WTC11 (cell line): ENCODE measurements around the gene MYMX. TPM values are rescaled to one million over a fixed set of nuclear protein-coding genes. Genes with fewer than 3 reads are reported as not detected.

ENCODE experiments used
- ATAC-seq: fragments of 200-7000 bp; cut with Tn5 transposase; 2 replicates; pipeline ENCODE4 v1.10.0; 2021; ENCODE audit warnings: mild to moderate bottlenecking, moderate library complexity
- CTCF ChIA-PET: fragments of 300-600 bp; sonication (Branson Sonifier 250); formaldehyde crosslinking; loops from one replicate; lab custom pipeline; 2021; ENCODE audit warnings: antibody characterized with exemption; lab: Charles Lee
- POLR2A ChIA-PET: fragments of 350-600 bp; sonication (Branson Sonifier 250); formaldehyde crosslinking; loops from one replicate; lab custom pipeline; 2021; ENCODE audit warnings: antibody characterized with exemption; lab: Charles Lee
- DNase-seq: peaks from one replicate; pipeline ENCODE4 v3.0.0; 2021; ENCODE audit warnings: low spot score
- H3K27ac Mint-ChIP-seq: 2 replicates; pipeline ENCODE4 v1.8.0; 2021; ENCODE audit warnings: mixed read lengths
- H3K27me3 Mint-ChIP-seq: 2 replicates; pipeline ENCODE4 v1.8.0; 2021; ENCODE audit warnings: low read depth, mild to moderate bottlenecking, moderate library complexity, mixed read lengths
- H3K36me3 Mint-ChIP-seq: 2 replicates; pipeline ENCODE4 v1.8.0; 2021; ENCODE audit warnings: mixed read lengths
- H3K4me1 Mint-ChIP-seq: 2 replicates; pipeline ENCODE4 v1.8.0; 2022; ENCODE audit warnings: mixed read lengths
- H3K4me3 Mint-ChIP-seq: 2 replicates; pipeline ENCODE4 v1.8.0; 2021; ENCODE audit warnings: mild to moderate bottlenecking, moderate library complexity, mixed read lengths
- H3K9me3 Mint-ChIP-seq: 2 replicates; pipeline ENCODE4 v1.8.0; 2021; ENCODE audit warnings: mixed read lengths
- FOXK1 ChIP-seq: sonication (generic); formaldehyde crosslinking; IDR thresholded peaks from 2 replicates; pipeline ENCODE4 v1.8.0; 2022; ENCODE audit warnings: mild to moderate bottlenecking, moderate library complexity, missing genetic modification reagents
- FOXP1 ChIP-seq: sonication (generic); formaldehyde crosslinking; IDR thresholded peaks from 2 replicates; pipeline ENCODE4 v1.8.0; 2022; ENCODE audit warnings: missing genetic modification reagents, mild to moderate bottlenecking, moderate library complexity, borderline replicate concordance
- GTF2I ChIP-seq: fragments of 250-450 bp; sonication (Bioruptor Pico); conservative IDR thresholded peaks from 2 replicates; pipeline ENCODE4 v1.4.0; 2021; ENCODE audit warnings: mild to moderate bottlenecking
- KAT7 ChIP-seq: sonication (generic); formaldehyde crosslinking; IDR thresholded peaks from 2 replicates; pipeline ENCODE4 v1.8.1; 2023; ENCODE audit warnings: missing genetic modification reagents, mild to moderate bottlenecking, borderline replicate concordance
- SMAD4 ChIP-seq: sonication (generic); formaldehyde crosslinking; IDR thresholded peaks from 2 replicates; pipeline ENCODE4 v1.8.0; 2022; ENCODE audit warnings: mild to moderate bottlenecking, missing genetic modification reagents
- STAT6 ChIP-seq: sonication (generic); formaldehyde crosslinking; conservative IDR thresholded peaks from 2 replicates; pipeline ENCODE4 v1.8.1; 2023; ENCODE audit warnings: mild to moderate bottlenecking, low read depth, missing genetic modification reagents, moderate library complexity
- TCF7 ChIP-seq: sonication (generic); formaldehyde crosslinking; IDR thresholded peaks from 2 replicates; pipeline ENCODE4 v1.8.0; 2022; ENCODE audit warnings: mild to moderate bottlenecking, low read depth, missing genetic modification reagents, moderate library complexity
- TP53 ChIP-seq: sonication (generic); formaldehyde crosslinking; IDR thresholded peaks from 2 replicates; pipeline ENCODE4 v1.8.1; 2023; ENCODE audit warnings: mild to moderate bottlenecking, missing genetic modification reagents
- ZNF121 ChIP-seq: sonication (generic); formaldehyde crosslinking; IDR thresholded peaks from 2 replicates; pipeline ENCODE4 v1.8.0; 2023; ENCODE audit warnings: missing genetic modification reagents
- ZNF232 ChIP-seq: sonication (generic); formaldehyde crosslinking; IDR thresholded peaks from 2 replicates; pipeline ENCODE4 v1.8.0; 2022; ENCODE audit warnings: mild to moderate bottlenecking, missing genetic modification reagents
- ZNF423 ChIP-seq: fragments of 250-450 bp; sonication (Bioruptor Pico); IDR thresholded peaks from 2 replicates; pipeline ENCODE4 v2.1.2; 2022; ENCODE audit warnings: mild to moderate bottlenecking, moderate library complexity
- total RNA-seq: library from RNA; stranded (reverse); gene quantifications from 3 replicates; pipeline ENCODE4 v1.2.3, GENCODE V29; 2021
- TF ChIP-seq, protein P1 (sequence below): sonication (generic); formaldehyde crosslinking; IDR thresholded peaks from 2 replicates; pipeline ENCODE4 v1.8.0; 2022; ENCODE audit warnings: mild to moderate bottlenecking, missing genetic modification reagents
- TF ChIP-seq, protein P2 (sequence below): sonication (generic); formaldehyde crosslinking; IDR thresholded peaks from 2 replicates; pipeline ENCODE4 v1.8.1; 2023; ENCODE audit warnings: mild to moderate bottlenecking, missing genetic modification reagents, borderline replicate concordance
- TF ChIP-seq, protein P3 (sequence below): sonication (generic); formaldehyde crosslinking; IDR thresholded peaks from 2 replicates; pipeline ENCODE4 v1.8.1; 2023; ENCODE audit warnings: mild to moderate bottlenecking, missing genetic modification reagents

Gene MYMX
- total RNA-seq, 1 experiment from 2014 or later, result 3.9 TPM

DNA sequence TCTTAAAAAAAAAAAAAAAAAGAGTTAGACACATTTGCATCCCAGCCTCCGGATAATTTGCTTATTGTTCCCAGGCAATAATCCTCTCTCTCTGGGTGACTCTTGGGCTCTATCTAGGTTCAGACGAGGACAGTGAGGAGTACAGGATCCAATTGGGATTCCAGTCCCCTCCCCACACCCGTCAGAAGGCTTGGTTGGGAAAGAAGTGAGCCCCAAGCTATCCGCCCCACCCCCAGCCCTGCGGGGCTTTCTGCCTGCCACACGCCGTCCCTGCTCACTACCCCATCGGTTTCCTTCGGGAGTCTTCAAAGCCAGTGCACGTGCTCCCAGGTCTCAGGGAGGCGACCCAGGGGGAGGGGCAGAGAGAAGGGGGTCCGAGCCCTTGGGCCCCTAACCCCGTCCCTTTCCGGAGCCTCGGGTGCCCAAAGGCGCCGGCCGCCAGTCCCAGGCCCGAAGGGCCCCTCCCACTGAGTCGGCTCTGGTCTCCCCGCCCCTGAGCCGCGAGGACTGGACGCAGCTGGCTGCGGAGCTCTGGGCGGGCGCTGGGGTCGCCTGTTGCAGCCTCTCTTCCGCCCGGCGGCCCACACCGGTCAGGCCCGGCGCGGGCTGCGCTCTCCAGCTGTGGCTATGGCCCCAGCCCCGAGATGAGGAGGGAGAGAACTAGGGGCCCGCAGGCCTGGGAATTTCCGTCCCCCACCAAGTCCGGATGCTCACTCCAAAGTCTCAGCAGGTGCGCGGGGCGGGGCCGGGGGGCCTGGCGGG is 2.5 kb downstream of the MYMX start (continued):
- TF ChIP-seq, protein P1, sequence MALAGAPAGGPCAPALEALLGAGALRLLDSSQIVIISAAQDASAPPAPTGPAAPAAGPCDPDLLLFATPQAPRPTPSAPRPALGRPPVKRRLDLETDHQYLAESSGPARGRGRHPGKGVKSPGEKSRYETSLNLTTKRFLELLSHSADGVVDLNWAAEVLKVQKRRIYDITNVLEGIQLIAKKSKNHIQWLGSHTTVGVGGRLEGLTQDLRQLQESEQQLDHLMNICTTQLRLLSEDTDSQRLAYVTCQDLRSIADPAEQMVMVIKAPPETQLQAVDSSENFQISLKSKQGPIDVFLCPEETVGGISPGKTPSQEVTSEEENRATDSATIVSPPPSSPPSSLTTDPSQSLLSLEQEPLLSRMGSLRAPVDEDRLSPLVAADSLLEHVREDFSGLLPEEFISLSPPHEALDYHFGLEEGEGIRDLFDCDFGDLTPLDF, result 0 out of 2 replicates have a peak, but pooled peaks have one; percentile 76
- TF ChIP-seq, all 79 proteins: peak for 19

GRCh38 chr6:44219815-44220784 is 3.4 kb downstream of the MYMX start:
- POLR2A ChIA-PET, result interaction anchor here (0.8 to 5.7 kb wide), 11 partner anchors 11 to 51 kb away, joined by 4 to 63 read pairs (median 5); partner anchors contain the start of gene HSP90AB1
- peaks cover 61% of the 10 kb centered on the region for H3K4me1 Mint-ChIP-seq

GRCh38 chr6:44220913-44221290 is 4.2 kb downstream of the MYMX start:
- no peak for ATAC-seq
- H3K27ac Mint-ChIP-seq, result peak overlapping the region; percentile 95
- DNase-seq, result no peak
- CTCF ChIA-PET, result interaction anchor here (0.6 to 10.7 kb wide), 16 partner anchors 12 to 146 kb away, joined by 3 to 174 read pairs (median 4); no protein-coding TSS in a partner anchor
- peak; percentile 90 for TF ChIP-seq ZNF121 (CRISPR knock-in tag)
- no peak for TF ChIP-seq TP53 (CRISPR knock-in tag)
- no peak for TF ChIP-seq ZNF232
- TF ChIP-seq FOXP1 (CRISPR knock-in tag), result no peak
- TF ChIP-seq, protein P2, sequence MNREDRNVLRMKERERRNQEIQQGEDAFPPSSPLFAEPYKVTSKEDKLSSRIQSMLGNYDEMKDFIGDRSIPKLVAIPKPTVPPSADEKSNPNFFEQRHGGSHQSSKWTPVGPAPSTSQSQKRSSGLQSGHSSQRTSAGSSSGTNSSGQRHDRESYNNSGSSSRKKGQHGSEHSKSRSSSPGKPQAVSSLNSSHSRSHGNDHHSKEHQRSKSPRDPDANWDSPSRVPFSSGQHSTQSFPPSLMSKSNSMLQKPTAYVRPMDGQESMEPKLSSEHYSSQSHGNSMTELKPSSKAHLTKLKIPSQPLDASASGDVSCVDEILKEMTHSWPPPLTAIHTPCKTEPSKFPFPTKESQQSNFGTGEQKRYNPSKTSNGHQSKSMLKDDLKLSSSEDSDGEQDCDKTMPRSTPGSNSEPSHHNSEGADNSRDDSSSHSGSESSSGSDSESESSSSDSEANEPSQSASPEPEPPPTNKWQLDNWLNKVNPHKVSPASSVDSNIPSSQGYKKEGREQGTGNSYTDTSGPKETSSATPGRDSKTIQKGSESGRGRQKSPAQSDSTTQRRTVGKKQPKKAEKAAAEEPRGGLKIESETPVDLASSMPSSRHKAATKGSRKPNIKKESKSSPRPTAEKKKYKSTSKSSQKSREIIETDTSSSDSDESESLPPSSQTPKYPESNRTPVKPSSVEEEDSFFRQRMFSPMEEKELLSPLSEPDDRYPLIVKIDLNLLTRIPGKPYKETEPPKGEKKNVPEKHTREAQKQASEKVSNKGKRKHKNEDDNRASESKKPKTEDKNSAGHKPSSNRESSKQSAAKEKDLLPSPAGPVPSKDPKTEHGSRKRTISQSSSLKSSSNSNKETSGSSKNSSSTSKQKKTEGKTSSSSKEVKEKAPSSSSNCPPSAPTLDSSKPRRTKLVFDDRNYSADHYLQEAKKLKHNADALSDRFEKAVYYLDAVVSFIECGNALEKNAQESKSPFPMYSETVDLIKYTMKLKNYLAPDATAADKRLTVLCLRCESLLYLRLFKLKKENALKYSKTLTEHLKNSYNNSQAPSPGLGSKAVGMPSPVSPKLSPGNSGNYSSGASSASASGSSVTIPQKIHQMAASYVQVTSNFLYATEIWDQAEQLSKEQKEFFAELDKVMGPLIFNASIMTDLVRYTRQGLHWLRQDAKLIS, result no peak
- TF ChIP-seq, protein P3, sequence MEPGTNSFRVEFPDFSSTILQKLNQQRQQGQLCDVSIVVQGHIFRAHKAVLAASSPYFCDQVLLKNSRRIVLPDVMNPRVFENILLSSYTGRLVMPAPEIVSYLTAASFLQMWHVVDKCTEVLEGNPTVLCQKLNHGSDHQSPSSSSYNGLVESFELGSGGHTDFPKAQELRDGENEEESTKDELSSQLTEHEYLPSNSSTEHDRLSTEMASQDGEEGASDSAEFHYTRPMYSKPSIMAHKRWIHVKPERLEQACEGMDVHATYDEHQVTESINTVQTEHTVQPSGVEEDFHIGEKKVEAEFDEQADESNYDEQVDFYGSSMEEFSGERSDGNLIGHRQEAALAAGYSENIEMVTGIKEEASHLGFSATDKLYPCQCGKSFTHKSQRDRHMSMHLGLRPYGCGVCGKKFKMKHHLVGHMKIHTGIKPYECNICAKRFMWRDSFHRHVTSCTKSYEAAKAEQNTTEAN (CRISPR knock-in tag), result no peak
- no peaks in the 10 kb centered on the region for H3K36me3 Mint-ChIP-seq
- no peaks in the 10 kb centered on the region for H3K27me3 Mint-ChIP-seq
- H3K4me3 Mint-ChIP-seq, result no peak overlapping the region; the same call in 1 of the 2 replicates
- no peaks in the 10 kb centered on the region for H3K9me3 Mint-ChIP-seq
- peaks cover 69% of the 10 kb centered on the region for H3K4me1 Mint-ChIP-seq
- POLR2A ChIA-PET, result interaction anchor here (0.9 to 5.7 kb wide), 2 partner anchors 20 to 25 kb away, joined by 3 to 63 read pairs; partner anchors contain the start of gene HSP90AB1

More at GRCh38 chr6:44219815-44220784, 3.4 kb downstream of the MYMX start:
- no peaks in the 10 kb centered on the region for H3K27me3 Mint-ChIP-seq
- DNase-seq, result no peak
- ATAC-seq, result no peak
- no peaks in the 10 kb centered on the region for H3K9me3 Mint-ChIP-seq
- peak overlapping the region; percentile 95 for H3K27ac Mint-ChIP-seq
- peak overlapping the region; percentile 56 for H3K4me3 Mint-ChIP-seq
- TF ChIP-seq GTF2I (CRISPR knock-in tag) (0 out of 2 replicates have a peak, but pooled peaks have one; percentile 47), KAT7 (no peak), FOXK1 (CRISPR knock-in tag) (no peak), TCF7 (CRISPR knock-in tag) (no peak), STAT6 (no peak), ZNF423 (CRISPR knock-in tag) (peak; percentile 17; the same call in 1 of the 2 replicates), SMAD4 (no peak)
- no peaks in the 10 kb centered on the region for H3K36me3 Mint-ChIP-seq
- CTCF ChIA-PET, result interaction anchor here (0.6 to 10.7 kb wide), 10 partner anchors 11 to 1808 kb away, joined by 3 to 174 read pairs (median 4); no protein-coding TSS in a partner anchor
